IPS-NIHi7 (cell line): ENCODE measurements around the gene PAIP2B.
"Not testable (repeated sequence)": the region's sequence is repeated elsewhere in the genome, so short reads cannot be mapped to it uniquely, and the experiment has no call there.

ENCODE experiments used
- DNase-seq: peaks from one replicate; pipeline ENCODE4 v3.0.0; 2012; ENCODE audit warnings: mixed read lengths; ENCODE audit errors: extremely low spot score

PAIP2B gene

GRCh38 chr2:71220743-71221142 lies 6.2 kb downstream of the PAIP2B start:
- no peak for DNase-seq

DNA sequence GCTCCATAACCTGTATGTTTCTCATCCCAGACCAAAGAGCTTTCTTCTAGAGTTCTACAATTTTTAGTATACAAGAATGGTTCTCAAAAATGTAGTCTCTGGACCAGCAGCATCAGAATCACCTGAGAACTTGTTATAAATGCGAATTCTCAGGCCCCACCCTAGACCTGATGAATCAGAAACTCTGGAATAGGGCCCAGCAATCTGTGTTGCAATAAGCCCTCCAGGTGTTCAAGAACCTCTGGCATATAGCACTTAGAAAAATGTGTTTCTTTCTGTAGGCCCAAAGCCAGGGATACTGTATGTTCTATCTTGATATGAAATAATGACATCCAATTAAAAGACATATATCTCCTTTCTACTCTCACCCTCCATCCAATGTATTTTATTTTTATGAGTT lies 10.4 kb downstream of the PAIP2B start:
- no peak for DNase-seq

- DNase-seq, result no peak
Observed at GRCh38 chr2:71215447-71215846, 11.5 kb downstream of the PAIP2B start.

- DNase-seq, result no peak
Observed at GRCh38 chr2:71212336-71212735, 14.6 kb downstream of the PAIP2B start.

- no peak for DNase-seq
Observed at GRCh38 chr2:71210292-71210691, 16.6 kb downstream of the PAIP2B start.

GRCh38 chr2:71208756-71209155 lies 18.1 kb downstream of the PAIP2B start:
- no peak for DNase-seq

- no peak for DNase-seq
Observed at GRCh38 chr2:71207601-71208000, 19.3 kb downstream of the PAIP2B start.

DNA sequence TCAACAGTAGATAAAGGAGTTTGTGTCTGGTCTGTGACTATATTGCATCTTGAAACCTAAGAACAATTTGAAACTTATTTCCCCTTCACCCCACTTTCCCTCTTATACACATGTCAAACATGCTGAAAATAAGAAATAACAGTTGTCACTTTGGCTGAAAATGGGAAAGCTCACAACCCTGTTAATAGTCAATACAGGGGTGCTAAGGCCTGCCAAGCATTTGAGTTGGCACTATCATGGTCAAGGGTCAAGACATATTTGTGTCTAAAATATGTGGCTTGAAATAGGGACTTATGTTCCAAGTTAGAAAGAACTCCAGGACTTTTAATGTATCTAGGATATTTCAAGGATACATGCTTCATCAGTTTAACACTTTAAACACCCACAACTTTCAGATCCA lies 20.6 kb downstream of the PAIP2B start:
- no peak for DNase-seq

DNA sequence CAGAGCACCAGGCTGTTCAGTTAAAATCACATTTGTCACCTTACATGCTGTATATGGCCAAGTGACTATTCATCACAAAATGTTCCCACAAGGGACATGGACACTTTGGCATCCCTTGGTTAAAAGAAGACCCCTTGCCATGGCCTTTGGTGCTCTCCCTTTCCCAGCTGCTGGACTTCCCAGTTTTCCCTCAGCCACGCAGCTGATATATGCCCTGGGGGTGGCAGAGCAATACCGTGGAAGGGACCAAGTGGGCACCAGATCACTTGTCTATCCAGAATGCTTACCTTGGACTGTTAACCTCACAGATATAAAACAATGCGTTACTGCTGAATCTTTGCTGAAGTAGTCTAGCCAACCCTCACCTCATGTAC lies 35.3 kb downstream of the PAIP2B start:
- DNase-seq, result no peak

GRCh38 chr2:71190656-71191569 lies 36.0 kb downstream of the PAIP2B start:
- no peak for DNase-seq

- no peak for DNase-seq
Observed at GRCh38 chr2:71187589-71187988, 39.3 kb downstream of the PAIP2B start.

DNA sequence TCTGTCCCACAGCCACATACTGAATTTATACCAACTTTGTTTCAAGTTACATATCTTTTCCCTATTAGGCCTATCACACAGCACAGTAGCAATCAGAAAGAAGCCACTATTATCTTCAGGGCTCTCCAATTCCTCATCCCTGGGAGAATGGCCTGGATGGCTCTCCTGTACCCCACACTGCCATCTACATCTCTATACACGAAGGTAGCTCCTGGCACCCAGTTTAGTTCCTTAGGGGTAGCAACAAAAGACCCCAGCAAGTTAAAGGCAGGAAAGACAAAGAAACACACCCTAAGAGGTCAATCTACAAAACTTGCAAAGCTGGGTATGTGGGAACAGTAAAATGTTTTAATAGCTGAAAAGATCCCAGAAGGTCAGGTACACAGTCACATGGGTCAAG lies 39.9 kb downstream of the PAIP2B start:
- no peak for DNase-seq

GRCh38 chr2:71183306-71184115 lies 43.4 kb downstream of the PAIP2B start:
- DNase-seq, result not testable (repeated sequence)

- no peak for DNase-seq
Observed at GRCh38 chr2:71181316-71181715, 45.6 kb downstream of the PAIP2B start.

DNA sequence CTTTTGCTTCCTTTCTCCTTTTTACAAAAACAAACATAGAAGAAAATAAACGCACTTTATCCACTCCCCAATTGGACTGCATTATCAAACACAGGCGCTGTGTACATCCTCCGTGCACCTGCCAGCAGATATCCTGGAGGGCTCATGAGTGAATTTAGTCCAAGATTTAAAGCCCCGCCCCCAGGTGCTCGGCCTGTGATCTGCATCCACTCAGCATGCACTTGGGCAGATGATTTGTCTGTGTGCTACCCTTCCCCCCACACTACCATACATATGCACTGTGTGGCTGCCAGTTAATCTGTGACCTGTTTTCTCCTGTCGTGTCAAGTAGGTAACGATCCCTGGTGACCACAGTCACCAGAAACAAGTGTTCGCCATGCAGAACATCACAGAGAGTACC lies 48.1 kb downstream of the PAIP2B start:
- DNase-seq, result not testable (repeated sequence)

DNA sequence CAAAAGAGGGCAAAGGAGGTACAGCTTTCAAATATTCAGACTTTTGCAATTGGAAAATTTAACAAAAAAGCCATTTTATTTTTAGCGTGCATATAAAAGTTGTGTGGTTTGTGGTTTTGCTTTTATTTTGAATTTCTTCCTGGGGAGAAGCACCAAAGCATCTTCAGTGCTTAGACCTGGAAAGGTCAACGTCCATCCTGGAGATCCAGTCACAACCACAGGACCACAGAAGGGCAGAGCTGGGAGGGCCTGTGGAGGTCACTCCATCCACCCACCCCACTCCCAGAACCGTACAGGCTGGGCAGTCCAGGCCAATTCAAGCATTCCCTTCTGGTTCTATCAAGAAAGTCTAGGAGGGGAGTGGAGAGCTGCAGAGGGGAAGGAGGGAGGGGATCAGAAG lies 52.7 kb downstream of the PAIP2B start:
- DNase-seq, result no peak

DNA sequence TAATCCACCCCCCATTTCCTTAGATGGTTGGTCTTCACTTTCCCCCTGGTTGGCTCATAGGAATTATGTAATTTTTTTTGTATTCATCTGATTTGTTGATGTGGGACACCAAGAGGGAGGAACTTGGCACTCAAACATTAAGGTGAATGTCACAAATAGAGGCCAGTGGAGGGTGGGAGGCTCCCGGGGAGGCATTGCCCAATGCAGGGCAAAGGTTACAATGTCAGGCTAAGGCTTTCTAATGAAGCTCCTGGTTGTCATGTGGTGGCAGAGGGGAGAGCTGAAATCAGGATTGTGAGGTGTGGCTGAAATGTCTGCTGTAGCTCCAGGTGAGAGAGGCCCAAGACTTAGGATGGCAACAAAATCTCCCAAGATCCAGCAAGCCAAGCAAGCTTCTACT lies 53.8 kb downstream of the PAIP2B start:
- DNase-seq, result no peak

GRCh38 chr2:71166812-71167211 lies 60.1 kb downstream of the PAIP2B start:
- DNase-seq, result no peak

DNA sequence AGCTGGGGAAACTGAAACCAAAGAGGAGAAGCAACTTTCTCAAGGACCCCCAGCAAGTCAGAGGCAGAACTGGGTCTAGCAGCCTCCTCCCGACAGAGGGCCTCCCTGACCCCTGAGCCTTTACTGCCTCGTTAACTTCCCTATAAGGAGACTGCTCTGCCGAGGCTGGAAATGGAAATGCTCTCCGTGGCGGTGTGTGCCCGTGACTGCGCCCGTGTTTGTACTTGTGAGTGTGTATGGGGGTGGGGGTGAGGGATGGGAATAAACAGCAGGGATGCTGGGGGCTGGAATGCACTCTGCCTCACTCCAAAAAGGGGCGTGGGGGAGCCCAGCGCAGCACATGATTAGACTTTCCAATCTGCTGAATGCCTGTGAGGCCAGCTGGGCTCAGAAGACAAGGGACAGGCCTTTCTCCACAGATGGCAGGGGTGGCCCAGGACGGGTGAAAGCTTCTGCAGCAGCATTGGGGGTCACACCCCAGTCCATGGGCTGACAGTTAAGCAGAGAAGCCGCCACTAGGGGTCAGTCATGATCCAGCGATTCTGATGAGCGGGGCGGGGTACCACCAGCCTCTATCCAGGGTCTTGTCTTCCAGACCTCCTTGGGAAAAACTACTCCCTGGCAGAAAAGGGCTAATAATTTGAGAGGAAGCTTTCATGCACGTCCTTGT lies 69.6 kb downstream of the PAIP2B start:
- DNase-seq, result peak; percentile 81

DNA sequence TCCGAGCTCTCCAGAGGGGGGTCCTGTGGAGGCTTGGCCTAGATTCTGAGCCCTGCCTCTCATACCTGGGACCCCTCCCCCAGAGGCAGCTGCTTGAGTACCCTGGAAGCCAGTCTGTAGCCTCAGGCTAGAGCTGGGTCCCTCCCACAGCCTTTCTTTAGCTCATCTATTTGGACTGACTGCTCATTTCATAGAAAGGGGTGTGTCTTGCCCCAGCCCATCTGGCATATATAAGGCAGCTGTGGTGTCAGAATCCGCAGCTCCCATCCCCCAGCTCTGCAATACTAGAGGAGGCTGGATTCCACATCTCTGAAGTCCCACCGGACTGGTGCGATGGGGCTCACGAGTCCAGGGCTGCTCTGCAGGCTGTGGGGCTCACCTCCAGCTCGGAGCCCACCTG lies 70.3 kb downstream of the PAIP2B start:
- no peak for DNase-seq

GRCh38 chr2:71155846-71156245 lies 71.1 kb downstream of the PAIP2B start:
- no peak for DNase-seq

DNA sequence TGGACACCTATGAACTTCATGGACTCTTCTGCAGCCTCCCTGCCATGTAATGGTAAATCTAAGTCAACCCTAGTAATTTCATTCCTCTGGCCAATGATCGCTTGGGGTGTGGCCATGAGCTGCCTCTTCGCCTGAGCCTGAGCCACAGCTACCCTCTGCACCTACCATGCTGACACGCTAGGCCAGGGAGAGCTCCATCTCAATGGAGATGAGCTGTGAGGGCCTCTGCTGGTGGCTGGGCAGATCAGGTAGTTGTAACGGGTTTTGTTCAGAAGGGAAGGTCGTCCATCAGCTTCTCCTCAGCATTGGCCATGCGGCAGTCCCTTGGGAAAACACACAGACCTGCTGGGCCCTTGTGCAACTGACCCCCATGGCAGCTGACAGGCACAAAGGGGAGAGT lies 72.1 kb downstream of the PAIP2B start:
- DNase-seq, result peak; percentile 74
